GM18861 (cell line): ENCODE results near the gene ITPRID1.
A peak's percentile ranks its signal among the peaks of the same experiment; 100 is the strongest.

ENCODE experiments used
- ATAC-seq: cut with Tn5 transposase; IDR thresholded peaks from one replicate; pipeline ENCODE4 v1.9.1; 2021; ENCODE audit not compliant: unreplicated experiment

Gene ITPRID1

DNA sequence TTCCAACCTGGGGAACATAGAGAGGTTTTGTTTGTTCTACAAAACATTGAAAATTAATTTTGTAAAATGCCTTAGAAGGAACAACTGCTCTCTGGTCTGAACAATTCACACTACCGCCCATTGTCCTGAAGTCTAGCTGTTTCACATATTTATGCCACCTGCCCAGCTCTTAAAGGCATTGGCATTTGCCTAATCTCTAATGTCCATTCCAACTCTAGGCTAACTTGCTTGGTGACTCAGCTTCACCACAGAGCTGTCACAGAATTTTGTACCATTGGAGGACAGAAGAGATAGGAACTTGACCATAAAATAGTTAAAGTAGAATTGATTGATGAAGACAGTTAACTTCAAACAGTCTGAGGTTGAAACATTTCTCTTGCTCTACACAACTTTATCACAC is 119.6 kb downstream of the ITPRID1 start:
- ATAC-seq: no peak

DNA sequence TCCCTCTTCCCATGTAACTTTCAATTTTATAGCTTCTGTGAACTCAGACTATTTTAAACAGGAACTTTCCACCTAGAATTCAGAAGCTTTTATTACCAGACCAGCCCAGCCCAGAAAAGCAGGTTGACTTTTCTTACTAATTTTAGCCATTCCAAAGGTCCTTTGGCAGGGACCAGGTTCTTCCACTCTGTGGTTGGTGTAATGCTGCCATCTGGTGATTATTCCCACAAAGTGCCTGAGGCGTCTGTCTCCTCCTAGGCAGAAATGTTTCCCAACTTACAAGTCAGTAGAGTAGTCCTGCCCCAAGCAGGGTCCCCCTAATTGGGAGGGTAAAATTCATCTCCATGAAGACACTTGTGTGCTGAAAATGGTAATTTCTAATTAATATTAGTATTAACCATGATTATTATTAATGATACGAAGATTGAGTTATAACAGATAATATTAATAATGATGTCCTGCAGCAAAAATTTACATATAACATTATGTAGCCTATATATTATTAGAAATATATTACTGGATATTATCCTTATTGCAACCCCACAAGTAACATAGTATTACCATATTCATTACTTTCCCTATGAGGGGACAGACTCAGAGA is 120.1 kb downstream of the ITPRID1 start:
- no peak for ATAC-seq

DNA sequence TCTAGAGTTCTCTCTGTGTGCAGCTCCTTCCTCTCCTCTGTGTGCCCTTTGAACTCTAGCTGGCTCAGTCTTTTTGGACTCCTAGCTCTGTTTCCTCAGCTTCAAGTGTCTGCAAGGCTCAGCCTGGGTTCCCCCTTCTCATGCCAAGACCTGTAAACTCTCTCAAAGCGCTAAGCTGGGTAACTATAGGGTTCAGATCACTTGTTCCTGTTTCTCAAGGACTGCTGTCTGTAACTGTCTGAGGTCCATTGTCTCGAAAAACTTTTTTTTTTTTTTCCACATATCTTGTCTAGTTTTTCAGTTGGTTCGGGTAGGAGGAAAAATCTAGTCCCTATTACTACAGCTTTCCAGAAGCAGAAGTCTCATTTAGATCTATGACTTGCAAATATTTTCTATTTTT is 126.5 kb downstream of the ITPRID1 start:
- no peak for ATAC-seq

DNA sequence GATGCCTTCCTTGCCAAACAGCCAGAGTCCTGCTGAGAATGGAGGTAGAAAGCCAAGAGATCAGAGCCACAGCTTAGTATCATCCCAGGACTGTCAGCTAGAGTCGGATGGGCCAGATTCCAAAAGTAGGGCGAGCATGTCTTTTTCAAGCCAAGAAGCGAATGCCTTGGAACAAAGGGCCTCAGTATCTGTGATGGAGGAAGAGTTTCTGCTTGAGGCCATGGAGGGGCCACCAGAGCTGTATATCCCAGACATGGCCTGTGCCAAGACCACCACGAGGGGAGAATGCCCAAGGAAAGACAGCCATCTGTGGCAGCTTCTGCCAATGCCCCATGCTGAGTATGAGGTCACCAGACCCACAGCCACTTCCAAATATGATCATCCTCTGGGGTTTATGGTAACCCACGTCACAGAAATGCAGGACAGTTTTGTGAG is 128.8 kb downstream of the ITPRID1 start:
- ATAC-seq: no peak

DNA sequence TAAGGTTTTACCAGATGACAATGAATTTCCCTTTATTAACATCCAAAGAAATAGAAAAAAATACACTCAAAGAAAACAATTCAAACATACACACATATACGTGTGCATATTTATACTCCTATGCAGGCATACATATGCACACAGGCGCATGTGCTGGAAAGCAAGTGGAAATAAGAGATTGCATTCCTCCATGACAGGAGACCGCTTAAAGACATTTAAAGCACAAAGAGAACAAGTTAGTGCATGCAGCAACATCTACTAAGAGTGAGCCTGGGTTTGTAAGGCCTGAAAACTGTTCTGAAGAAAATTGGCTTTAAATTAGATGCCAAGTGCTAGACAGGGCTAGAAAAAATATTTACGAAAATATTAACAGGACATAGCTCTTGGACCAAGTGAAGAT is 133.1 kb downstream of the ITPRID1 start:
- no peak for ATAC-seq

DNA sequence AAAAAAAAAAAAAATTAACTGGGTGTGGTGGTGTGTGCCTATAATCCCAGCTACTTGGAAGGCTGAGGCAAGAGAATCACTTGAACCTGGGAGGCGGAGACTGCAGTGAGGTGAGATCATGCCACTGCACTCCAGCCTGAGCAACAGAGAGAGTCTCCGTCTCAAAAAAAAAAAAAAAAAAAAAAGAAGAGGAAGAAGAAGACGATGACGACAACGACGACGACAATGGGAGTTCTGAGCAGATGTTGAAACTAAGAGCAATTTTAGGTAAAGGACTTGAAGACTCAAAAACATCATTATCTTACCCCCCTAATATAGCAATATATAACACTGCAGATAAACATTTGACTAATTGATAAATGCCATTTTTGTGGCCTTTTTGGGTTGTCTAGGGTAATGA is 133.6 kb downstream of the ITPRID1 start:
- ATAC-seq: no peak

DNA sequence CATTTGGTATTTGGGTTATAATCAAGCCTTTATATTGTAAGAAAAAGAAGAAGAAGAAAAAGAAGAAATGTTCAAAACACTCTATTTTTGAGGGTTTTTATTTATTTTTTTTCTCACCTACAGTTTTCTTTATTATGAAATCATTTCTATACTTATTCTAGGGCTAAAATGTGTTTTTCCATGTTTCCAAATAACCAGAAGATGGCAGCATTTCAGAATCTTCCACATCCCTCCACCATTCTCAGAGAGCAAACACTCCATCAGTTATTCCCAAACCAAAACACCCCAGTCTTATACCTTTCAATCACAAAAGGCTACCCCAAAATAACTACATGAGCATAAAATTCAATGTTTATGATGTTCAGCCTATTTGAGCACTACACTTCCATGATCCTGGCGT is 134.4 kb downstream of the ITPRID1 start:
- no peak for ATAC-seq

DNA sequence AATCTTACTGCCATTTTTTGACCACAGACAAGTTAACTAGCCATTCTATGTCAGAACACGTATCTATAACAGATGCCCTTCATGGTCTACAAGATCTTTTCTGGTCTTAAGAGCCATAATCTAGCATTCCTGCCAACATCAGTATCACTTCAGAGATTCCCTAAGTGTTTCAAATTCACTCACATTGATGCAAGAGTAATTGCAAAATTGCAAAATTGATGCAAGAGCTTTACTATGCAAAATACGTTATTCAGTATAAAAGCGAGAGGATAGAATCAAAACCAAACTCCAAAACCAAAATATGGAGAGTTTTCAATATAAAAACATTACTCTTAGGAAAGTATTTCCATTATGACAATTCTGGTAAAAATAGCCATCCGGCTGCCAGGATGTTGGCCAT is 135.0 kb downstream of the ITPRID1 start:
- ATAC-seq: no peak

DNA sequence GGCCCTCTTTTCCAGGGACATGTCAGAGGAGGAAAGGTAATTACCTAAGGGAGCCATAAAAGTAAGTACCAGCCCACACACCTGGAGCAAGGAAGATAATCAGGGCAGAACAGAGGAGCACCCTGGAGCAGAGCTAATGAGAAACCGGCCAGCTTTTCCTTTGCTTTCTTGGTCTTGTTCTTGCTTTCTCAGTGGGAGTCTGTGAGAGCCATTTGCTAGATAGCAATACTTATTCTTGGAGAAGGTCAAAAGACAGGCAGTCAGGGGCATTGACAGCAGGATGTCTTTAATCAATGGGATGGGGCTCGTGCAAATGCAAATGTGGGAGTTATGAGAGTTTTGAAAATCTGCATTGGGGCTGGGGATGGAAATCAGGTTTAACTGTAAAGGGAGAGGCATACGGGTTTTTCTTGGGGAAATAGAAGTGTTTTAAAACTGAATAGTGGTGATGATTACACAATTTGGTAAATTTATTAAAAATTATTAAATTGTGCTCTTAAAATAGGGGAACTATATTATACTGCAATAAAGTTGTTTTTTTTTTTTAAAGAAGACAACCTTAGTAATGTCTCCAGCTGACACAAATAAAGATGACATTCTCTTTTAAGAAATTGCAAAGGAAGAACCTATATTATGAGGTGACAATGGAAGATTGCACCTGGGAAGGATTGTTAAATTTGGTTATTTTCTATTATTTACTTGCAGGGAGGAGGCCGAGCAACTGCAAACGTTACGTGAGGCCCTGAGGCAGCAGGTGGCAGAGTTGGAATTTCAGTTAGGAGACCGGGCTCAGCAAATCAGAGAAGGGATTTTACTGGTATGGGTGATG is 137.6 kb downstream of the ITPRID1 start:
- ATAC-seq: no peak

DNA sequence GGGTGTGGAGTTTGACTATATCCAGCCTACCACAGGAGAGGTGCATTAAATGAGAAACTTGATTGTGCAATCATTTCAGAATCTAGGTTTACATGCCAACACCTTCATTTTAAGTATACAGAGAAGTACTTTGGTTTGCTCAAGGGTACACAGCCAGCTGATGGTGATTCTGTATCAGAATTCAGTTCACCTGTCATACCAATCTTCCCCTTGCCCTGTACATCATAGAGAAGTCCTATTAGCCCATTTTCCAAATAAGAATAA is 138.1 kb downstream of the ITPRID1 start:
- no peak for ATAC-seq

DNA sequence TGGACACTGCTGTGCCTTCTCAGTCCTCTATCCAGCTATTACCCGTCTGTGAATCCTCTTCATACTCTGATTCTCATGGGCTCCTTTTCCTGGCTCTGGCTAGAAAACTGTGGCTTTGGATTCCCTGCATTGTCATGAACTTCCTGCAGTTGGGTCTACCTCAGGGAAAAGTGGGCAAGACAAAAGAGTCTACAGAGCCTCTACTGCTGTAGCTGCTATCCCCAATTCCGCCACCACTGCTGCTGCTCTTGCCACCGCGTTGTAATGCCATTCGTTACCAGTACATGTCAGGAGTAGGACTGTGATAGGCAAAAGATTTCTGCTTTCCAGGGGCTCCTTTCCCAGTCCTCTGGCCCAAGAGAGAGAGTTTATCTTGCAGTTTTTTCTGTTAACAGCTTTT is 149.2 kb downstream of the ITPRID1 start:
- ATAC-seq: no peak

DNA sequence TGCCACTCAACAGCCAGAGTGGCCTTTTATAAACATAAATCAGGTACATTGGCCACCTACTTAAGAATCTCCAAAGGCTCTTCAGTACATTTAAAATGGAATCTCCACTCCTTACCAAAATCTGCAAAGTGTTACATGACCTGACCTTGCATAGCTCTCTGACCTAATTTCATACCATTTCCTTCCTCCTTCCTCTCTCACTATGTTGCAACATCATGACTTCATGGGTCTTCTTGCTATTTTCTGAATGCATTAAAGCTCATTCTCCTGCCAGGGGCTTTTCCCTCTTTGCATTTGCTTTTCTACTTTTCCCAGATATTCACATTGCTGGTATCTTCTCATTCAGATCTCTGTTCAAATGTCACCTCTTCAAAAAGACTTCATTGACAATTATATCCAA is 151.0 kb downstream of the ITPRID1 start:
- no peak for ATAC-seq

DNA sequence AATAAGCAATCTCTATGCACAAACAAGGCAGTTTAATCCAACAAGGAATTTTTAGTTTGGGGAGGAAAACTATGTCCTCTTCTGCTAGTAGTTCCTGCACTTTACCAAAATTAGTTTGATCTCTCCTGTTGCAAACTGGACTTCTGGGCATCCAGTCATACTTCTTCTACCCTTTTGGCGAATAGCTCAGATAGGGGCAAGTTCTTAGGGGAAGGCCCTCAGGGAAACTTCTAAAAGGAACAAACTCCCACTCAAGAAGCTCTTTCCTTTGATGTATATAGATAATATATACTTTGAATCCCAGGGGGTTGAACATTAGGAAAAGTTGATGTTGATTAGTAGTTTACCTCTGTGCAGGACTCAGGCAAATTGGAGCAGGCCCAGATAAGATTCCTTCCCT is 151.7 kb downstream of the ITPRID1 start:
- no peak for ATAC-seq

DNA sequence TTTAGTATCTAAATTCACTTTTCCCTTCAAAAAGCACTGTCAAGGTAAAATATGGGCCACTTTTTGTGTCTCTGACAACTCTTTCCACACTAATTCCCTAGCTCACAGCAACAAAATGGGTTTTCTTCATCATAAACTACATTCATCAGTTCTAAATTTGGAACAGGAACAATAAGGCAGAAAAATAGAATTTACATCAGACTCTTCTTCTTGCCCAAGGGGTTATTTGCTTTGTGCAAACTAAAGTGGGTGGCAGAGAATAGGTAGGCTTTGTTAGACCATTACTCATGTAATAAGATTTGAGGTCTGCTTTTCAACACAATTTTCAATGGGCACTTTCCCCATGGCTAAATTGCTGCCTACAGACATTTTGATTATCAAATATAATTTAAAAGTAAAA is 155.6 kb downstream of the ITPRID1 start:
- ATAC-seq: no peak

DNA sequence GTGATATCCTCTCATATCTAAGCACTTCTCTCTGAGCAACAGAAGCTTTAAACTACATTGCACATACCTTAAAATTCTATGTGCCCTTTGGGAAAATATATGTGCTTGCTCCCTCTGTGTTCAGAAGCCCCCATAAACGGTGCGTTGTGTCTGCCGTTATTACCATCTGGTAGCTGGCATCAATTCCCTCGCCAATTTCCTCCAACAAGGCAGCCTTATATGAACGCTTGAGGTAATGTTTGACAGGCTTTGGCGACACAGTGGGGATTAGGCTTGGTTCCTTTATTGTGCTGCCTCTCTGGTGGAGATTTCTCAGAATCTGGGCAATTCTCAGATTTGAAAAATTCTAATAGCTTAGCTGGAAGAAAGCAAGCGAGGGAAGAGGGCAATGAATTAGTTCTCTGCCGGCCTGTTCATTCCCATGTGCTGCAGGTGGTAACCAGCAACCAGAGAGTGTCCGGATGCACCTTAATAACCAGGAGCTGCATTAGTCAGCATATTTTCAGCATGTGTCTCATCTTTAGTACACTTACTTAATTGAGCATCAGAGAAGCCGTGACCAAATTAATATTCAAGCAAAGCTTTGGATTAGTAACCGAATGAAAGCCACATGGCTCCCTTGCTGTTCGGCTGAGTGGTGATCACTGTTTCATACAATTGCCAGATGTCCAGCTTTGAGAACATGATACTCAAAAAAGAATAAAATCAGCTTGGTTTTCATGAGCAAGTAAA is 165.8 kb downstream of the ITPRID1 start:
- ATAC-seq: no peak

DNA sequence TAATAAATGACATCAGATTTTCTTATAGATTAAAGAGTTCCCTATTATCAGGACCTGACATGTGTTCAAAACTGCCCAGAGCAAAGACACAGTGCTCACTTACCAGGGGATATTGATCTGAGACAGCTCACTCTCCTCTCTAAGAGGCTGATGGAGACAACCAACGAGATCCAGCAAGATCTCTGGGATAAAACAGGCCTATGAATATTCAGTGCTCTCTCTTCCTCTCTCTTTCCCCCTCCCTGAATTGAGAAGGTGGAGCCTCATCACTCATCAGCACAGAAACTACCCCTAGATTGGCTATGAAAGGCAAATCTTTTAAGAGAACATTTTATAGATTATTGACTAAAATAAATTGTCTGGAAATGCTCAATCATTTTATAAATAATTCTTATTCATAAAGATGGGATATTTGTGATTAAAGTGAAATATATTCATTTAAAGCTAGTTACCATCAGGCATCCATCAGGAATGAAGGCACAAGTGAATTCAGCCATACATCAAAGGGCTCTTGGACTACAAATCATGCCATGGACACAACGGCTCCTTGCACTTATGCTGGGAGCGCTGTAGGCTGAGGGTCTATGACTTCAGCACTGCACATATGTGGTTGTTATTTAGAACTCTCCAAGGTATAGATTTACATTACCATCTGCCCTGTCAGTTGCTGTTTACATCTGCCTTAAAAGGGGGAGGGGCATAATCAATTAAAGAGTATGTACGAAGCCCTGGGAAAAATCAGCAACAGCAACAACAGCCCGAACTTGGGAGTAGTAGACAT is 169.7 kb downstream of the ITPRID1 start:
- no peak for ATAC-seq

DNA sequence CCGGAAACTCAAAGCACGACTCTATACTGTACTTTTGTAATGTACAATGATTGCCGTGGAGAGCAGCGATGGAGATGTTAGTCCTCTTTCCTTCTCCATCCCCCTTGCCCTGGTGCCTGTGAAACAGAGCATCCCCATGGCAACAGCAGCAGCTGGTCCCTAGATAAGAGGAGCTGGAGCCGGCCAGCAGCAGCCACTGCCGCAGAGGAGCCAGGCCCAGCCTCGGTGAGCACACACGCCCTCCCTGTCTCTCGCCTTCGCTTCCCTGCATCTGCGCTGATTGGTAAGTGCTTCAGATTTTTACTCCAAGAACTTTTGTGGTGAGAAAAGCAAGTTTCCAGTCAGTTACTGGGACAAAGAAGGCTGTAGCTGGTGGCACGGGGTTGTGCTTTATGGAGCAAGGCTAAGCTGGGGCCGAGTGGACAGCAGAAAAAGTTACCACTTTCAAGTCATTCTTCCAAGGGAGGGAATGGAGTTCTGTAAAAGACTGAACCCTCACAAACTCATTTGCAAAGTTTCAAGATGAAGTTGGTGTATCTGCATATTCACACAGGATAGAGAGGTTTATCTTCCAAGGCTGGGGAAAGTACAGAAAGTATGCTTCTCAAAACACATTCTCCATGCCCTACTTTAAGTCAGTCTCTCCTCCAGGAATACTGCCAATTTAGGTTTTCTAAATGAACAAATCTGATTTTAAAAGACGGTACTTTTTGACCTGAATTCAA is 173.3 kb downstream of the ITPRID1 start, which contains the start of gene PPP1R17:
PPP1R17 (plus strand) TSS at position 192 of the 725 bp plus-strand sequence. CDS start 5,227 bp downstream, outside the sequence.
- ATAC-seq: no peak

DNA sequence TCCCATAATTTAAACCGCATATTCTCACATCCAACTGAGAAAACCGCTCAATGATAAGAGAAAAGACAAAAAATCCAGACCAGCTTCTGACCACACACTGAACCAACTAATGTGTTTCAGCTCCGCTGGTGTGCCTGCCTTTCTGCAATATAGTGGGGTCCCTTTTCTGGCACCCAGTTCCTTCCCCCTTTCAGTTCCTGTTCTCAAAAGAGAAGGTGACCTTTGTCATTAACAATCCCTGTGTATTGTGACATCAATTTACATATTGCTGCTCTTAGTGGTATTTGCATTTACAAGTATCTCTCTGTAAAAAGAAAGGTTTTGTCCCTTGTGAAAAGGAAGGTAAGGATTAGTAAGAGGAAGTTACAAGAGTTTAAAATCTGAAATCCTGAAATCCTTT is 174.5 kb downstream of the ITPRID1 start:
- ATAC-seq: peak; percentile 96

DNA sequence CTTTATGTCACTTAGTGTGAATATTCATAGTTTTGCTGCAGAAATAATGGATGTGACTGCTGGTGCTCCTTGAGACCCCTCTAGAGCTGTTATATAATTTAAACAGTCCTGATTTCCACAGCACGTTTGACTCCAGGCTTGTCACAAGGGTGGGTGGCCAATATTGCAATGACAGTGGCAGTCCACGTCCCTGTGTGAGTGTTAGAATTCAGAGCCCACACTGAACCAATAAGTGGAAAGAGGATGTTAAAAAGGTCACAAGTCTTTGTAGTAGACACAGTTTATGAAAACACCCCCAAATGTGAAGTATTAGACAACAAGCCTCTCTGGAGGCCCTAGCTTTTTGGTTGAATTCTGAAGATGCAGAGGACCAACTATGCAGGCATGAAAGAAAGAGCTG is 175.1 kb downstream of the ITPRID1 start:
- no peak for ATAC-seq

DNA sequence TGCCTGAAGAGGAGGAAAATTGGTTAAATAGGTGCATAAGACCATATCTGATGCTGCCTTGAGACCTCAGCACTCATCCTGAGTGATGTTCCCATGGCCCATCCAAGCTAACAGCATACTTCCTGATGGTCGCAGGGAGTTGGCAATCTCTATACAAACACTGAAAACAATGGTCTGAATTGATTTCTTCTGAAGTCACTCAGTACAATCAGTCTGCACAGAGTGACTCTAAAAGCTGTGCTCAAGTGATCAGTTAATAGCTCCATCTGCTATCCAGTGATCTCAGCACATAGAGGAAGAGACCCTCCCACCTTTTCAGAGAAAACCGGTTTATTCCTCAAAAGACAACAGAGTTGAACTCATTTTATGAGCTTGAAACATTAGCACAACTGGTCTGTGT is 177.0 kb downstream of the ITPRID1 start:
- ATAC-seq: no peak

DNA sequence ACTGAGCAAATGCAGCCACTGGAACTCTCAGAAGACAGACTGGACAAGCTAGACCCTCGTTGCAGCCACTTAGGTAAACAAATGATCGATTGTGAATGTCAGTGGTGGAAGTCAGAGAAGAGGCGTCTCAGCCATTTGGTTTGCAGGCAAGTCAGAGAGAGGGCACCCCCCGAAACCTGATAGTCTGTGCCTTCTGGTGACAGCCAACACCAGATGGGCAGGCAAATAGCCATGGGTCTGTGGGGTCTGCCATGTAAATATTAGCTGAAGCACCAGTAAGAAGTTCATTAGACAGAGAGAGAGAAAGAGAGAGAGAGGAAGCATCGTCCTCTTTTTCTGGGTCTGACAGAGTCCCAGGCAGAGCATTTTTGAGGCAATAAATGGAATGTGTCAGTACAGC is 178.6 kb downstream of the ITPRID1 start:
- ATAC-seq: no peak
